ENCODE results near the gene SUMO1. TPM values are rescaled to one million over a fixed set of nuclear protein-coding genes. Genes with fewer than 3 reads are reported as not detected.
A peak's percentile ranks its signal among the peaks of the same experiment; 100 is the strongest.

The SUMO1 gene
- total RNA-seq, 1 donor from 2014 or later = 73.4 TPM

DNA sequence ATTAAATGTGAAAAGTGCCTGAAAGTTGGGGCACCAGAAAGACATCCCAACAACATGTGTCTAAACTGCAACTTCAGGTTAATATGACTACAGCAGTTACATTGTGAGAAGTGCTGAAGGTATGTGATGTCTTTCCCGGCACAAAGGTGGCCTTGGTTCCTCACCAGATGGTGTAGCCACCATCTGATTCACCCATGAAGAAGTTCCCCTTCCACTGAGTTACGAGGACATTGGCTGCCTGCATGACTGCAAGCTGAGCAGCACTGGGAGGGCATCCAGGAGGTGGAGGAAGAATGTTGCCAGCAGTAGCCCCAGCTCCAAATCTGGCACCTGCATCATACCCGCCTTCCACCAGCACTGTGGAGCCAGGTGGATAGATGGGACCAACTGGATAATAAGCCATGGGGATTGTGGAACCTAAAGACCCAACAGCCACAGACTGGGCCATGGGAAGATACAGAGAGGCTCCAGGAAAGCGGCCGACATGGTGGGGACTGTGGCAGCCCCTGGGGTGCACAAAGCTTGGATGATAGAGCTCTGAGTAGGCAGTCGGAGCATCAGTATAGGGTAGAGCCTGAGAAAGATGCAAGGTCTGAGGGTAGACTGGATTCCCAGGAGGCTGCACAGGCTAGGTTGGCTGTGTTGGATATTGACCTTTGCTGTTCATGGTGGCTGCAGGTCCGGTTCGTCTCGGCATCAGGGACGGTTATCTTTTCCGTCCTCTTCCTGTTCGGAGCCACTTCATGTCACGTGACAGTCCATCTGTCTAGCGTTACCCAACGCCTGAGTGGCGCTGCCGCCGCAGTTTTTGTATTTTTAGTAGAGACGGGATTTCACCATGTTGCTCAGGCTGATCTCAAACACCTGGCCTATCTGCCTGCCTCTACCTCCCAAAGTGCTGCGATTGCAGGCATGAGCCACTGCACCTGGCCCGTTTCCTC lies 36.9 kb downstream of the SUMO1 start:
- no peak for DNase-seq (ENCODE audit: low spot score)

DNA sequence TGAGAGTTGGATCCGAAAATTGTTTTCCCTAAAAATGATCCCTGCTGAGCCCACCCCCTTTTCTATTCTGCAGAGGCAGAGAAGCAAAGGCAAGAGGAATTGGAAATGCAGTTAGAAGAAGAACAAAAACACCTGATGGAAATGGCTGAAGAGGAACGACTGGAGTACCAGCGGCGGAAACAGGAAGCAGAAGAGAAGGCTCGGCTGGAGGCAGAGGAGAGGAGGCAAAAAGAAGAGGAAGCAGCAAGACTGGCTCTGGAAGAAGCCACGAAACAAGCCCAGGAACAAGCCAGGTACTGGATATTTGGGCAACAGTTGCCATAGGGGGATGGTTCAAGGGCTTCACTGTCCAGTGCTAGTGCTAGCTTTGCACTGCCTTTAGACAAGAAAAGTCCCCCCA lies 41.7 kb downstream of the SUMO1 start:
- no peak for DNase-seq (ENCODE audit: low spot score)

DNA sequence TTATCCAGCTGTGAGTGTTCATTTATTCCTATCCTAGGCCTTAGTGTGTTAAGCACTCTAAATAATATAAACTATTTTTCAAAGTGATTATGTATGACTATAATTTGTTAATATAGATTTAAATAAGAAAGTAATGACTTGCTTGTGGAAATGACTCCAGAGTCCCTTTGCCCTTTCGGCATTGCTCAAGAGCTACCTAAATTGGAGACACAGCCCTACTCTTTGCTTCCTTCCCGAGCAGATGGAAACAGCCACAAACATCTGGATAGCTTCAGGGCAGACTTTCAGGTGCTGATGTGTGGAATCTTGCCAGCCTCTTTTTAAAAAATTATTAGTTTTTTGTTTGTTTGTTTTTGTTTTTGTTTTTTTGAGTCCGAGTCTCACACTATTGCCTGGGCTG lies 44.0 kb downstream of the SUMO1 start:
- no peak for DNase-seq (ENCODE audit: low spot score)

DNA sequence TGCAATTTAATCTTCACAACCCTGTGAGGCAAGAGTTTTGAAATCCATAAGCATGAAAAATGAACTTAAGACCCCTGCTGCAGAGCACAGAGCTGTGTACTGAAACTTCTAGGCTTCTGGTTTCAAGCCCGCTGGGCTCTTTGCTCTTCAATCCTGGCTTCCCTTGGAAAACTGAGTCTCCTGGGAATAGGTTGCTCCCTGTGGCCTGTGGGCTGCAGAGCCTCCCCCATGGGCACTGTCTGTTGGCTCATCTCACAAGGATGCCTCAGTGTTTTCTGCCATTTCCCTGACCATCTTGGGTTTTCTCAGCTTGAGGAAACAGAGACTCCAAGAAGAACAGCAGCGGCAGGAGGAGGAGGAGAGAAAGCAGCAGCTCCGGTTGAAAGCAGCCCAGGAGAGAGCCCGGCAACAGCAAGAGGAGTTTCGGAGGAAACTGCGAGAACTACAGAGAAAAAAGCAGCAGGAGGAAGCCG lies 44.5 kb downstream of the SUMO1 start:
- no peak for DNase-seq (ENCODE audit: low spot score)

DNA sequence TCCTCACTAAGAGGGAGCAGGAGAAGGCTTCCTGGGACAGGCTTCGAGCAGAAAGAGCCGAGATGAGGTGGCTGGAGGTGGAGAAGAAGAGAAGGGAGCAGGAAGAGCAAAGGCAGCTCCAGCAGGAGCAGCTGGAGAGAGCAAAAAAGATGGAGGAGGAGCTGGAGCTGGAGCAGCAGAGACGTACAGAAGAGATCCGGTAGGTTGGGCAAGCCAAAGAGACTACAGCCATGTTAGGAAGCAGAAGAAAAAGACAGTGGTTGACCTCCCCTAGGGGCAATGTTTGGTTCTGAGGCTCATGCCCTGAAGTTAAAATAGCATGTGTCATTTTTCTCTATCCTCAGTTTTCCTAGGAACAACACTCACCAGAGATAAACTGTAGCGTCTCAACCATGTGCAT lies 45.1 kb downstream of the SUMO1 start:
- DNase-seq (ENCODE audit: low spot score) = no peak

DNA sequence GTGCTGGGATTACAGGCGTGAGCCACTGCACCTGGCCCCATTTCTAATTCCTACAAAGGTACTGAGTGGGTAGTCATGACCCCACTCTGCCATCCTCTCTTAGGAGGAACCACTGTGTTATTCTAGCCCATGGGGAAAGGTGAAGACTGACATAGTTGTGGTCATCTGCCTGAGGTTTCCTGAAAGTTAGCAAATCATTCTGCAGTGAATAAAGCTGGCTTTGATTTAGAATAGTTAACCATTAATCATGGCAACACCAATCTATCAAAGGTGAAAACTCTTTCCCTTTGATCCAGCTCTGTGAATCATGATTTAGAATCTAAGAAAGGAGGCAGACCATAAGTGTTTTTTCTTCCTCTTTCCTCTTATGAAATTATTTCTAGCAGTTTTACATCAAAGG lies 50.8 kb downstream of the SUMO1 start:
- no peak for DNase-seq (ENCODE audit: low spot score)

DNA sequence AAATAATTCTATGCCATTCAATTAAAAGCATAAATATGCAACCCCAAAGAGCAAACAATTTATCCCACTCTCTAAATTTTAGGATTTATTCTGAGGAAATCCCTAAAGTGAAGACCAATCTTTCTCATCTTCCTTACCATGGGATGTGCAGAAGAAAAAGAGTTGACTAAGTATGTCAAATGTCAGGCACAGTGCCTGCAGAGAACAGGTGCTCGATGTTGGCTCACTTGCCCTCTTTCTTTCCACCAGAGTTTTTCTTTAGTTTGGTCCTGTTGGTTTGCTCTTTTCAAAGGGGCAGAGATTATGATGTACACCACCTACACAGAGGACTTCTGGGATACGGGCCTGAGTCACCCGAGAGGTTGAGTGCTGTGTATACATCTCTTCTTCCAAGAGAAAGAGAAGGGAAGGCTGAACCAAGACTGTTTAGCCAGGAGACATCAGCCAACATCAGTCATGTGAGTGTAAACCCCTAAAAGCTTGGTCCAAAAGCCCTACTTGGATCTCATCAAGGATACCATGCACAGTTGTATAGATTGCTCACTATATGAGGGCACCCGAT lies 51.7 kb downstream of the SUMO1 start:
- DNase-seq (ENCODE audit: low spot score) = no peak

DNA sequence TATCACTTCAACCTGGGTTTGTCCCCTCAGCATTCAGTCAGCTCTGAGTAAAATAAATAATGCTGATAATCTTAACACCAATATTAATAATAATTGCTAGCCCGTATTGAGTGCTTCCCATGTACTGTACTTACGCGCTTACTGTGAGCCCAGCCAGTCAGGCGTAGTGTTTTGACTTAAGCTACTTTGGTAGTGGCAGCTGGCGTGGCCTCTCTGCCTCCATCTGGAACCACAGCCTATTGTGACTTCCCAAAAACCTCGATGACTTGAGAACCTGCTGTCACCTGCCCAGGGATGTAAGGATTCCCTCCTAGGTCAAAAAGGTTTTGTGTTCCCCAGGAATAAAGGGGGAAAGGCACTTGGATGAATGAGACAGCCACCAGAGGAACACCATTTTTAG lies 53.2 kb downstream of the SUMO1 start:
- no peak for DNase-seq (ENCODE audit: low spot score)

DNA sequence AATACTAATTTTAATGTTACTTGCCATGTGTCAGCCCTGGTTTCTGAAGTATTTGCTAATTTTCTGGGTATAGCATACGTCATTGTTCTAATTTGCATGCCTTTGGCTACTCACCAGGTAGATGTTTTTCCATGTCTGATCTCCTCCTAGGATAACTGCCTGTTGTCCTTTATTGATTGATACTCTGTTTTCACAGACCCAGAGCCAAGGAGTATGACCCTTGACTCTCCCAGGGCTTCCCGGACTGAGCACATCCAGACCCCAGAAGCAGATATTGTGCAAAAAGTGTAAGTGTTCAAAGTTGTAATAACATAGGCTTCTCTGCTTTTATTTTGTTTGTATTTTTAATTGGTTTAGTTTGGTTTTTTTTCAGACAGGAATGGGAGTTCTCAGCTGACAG lies 53.8 kb downstream of the SUMO1 start:
- DNase-seq (ENCODE audit: low spot score) = no peak

DNA sequence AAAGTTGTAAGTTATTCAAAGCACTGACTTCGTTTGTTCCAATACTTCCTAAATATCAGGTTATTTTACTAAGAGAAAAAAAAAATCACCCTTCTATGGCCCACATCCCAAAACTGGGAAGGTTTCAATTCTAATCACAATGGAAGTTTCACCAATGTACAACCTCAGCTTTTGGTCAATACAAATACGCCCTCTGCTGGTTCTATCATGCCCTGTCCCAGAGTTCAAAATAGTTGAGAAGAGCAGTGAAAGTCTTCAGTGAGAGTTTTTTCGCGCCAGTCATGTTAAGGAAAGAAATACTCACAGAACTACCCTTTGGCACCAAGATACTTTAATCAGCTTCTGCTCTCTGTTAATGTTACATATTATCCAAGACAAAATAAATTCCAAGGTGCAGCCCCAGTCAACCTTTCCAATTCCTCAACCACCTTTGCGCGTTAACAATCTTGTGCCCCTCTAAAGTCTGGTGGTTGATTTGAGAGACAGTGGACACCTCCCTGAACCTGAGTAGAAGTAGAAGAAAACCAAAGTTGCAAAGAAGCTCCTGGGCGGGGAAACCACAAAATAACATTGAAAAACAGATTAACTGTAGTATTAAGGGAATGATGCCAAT lies 59.9 kb downstream of the SUMO1 start:
- peak; percentile 79 for DNase-seq (ENCODE audit: low spot score)

DNA sequence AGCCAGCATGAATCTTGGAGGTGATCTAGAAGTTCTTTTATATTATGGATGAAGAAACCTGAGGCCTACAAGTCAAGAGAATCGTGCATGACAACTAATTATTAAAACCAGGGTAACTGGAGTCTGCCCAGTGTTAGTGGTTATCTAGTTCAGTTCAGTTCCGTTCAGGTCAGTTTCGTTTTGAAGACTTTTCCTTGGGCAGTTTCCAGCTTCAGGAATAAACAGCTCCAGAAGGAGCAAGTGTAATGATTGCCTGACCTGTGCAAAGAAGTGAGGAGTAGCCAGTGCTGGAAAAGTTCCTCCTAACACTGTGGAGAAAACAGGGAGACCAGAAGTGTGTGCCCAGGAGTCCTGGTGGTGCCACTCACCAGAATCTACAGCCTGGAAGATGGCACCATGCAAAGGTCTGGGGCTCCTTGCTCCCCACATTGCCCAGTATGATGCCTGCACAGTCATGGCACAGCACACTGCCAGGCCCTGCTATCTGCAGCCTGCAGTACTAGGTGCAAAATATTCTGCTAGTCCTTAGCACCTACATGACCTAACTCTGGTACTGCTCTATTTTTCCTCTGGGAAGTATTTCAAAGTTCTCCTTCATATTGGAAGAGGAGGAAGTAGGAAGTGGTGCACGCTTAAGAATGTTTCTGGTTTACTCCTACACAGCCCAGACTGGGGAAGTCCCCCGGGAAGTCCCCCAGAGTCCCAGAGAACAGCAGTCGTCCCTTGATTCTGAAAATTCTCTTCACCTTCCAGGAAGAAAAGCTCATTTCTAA lies 65.8 kb downstream of the SUMO1 start:
- DNase-seq (ENCODE audit: low spot score) = no peak

DNA sequence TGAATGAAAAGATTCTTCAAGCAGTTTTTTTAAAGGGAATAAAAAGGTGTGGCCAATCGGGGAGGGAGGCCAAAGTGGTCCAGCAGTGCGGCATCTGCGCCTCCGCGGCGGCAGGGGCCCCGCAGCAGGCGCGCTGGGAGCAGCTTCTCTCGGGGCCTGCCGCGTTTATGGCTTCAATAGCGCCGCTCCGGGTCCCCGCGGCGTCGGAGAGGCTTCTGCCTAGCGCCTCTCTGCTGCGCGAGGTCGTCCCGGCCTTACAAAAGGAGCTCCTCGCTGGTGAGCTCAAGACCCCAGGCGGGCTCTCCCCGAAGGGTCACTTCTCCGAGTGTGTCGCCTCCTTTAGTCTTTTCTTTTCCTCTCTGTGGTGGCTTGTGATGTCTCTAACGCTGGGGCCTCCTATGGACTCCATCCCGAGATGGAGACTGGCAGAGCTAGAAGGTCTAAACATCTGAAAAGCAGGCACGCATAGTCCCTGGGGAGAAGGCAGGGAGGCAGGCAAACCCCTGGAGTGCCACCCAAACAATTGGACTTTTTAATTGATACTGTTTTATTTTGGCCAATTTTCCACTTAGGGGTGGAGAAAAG lies 67.1 kb downstream of the SUMO1 start:
- DNase-seq (ENCODE audit: low spot score) = peak; percentile 30

DNA sequence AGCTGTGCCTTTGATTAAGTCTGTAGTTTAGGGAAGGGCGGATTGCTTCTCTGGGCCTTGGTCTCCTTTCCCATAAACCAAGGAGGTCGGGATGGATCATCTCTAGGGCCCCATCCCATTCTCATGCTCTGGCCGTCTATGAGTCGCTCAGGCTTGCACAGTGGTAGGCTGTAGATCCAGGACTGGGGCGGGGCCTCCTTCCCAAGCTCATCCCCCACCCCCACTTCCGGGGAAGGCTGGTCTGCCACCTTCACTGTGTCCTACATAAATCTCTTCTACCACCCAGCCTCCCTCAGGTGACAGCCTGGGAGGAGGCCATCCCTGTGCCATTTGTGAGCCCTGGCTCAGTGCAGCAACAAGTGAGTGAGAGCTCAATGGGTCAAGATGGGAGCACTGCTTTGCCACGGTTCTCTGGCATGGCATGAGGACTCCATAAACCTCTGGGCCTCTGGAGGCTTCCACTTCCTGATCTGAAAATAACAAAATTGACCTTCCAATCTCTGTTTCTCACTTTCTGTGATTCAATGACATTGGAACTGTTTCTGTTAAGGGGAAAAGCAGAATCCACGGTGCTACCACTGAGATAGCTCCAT lies 68.5 kb downstream of the SUMO1 start:
- DNase-seq (ENCODE audit: low spot score) = no peak

DNA sequence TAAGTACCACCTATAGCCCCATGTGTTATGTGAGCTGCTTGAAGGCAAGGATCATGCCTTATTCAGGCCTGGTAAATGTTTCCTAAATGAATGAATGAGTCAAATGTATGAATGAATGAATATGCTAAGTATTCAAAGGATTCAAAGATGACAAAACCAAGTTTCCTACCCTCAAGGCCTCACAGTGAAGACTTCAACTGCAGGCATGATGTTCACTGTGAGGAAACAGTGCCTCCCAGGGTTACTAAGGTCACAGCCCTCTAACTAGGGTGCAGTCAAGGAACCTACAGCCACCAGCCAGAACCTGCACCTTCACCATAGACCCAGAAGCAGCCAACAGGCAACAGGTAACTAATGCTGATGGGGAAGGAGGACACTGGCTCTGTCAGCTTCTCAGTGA lies 69.3 kb downstream of the SUMO1 start:
- no peak for DNase-seq (ENCODE audit: low spot score)

DNA sequence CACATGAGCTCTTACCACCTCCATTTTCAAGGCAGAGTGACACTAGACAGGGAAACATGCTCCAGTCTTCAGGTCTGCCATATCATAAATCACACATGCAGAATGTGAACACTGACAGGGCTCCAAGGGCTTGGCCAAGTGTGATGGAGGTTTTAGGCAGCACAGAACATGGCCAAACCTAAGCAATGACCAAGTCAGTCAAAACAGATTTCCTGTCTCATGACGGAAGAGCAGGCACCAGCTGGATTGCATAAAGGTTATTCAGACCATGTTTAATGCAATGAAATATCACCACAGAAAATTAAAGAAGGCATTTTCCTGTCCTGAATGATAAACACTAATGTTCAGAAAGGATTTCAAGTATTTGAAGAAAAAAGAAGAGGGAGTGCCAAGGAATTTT lies 72.5 kb downstream of the SUMO1 start:
- DNase-seq (ENCODE audit: low spot score) = no peak

DNA sequence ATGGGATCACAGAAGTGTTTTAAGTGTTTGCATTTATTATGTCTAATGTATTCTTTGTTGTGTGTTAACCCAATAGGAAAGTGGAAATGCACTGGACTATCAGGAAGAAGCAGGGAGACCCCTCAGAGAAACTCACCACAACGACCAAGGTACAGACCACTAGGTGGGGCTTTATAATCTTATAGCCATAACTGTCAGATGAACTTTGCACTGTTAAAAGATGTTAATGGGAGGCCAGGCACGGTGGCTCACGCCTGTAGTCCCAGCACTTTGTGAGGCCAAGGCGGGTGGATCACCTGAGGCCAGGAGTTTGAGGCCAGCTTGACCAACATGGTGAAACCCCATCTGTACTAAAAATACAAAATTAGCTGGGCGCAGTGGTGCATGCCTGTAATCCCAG lies 73.2 kb downstream of the SUMO1 start:
- DNase-seq (ENCODE audit: low spot score) = no peak

DNA sequence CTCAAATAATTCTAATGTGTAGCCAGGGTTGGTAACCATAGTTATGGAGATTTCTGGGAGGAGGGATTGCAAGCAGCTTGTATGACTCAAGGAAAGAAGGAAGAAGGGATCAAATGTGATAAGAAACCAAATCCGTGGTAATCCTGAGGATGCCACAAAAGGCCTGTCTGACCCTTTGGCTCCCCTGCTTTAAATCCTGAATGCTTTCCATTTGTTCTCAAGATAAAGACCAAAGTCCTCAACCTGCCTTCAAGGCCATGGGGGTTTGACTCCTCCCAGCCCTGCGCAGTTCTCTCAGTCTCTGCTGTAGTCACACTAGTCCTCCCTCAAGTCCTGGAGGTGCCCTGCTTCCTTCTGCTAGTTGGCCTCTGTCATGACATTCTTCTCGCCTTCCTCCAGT lies 74.0 kb downstream of the SUMO1 start:
- peak; percentile 96 for DNase-seq (ENCODE audit: low spot score)

DNA sequence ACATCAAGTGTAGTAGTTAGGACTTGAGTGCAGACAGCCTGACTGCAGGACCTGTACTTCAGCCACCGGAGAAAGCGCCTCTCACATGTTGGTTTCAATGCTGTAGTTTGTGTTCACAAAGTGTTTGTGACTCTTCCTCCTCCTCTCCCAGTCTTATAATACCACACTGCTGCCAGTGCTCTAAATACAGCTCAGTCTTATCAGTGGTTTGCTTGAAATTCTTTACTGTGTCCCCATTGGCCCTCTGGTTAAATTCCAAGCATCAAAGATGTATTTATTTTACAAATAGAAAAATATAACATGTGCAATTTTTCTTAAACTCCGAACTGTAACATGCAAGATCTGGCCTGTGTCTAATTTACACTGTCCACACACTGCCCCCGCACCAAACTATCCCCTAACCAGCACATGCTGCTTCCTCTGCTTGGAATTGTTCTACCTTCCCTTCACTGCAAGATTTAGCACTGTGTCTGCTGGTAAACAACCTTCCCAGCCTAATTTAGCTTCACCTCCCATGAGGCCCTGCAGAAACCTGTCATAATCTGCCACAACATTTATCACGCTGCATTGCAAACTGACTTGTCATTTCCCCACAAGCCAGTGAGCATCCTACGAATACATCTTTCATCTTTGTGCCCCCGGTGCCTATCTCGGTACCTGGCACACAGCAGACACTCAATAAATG lies 77.1 kb downstream of the SUMO1 start:
- peak; percentile 60 for DNase-seq (ENCODE audit: low spot score)

DNA sequence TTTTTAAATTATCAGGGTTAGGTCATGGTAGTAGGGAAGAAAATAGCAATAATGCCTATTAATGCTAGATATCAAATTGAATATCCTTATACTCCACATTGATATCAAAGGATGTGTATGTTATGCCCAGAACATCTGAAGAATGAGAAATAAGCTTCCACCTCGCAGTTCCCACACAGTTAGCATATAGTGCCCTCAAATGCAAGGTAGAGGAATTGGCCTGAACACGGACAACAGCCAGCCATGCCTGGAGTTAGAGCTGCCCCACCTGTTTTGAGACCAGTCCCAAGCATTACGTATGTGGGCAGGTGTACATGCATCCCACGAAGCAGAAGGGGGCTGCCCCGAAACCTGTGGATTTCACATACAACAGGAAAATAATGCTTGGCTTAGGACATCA lies 79.6 kb downstream of the SUMO1 start:
- peak; percentile 62 for DNase-seq (ENCODE audit: low spot score)

DNA sequence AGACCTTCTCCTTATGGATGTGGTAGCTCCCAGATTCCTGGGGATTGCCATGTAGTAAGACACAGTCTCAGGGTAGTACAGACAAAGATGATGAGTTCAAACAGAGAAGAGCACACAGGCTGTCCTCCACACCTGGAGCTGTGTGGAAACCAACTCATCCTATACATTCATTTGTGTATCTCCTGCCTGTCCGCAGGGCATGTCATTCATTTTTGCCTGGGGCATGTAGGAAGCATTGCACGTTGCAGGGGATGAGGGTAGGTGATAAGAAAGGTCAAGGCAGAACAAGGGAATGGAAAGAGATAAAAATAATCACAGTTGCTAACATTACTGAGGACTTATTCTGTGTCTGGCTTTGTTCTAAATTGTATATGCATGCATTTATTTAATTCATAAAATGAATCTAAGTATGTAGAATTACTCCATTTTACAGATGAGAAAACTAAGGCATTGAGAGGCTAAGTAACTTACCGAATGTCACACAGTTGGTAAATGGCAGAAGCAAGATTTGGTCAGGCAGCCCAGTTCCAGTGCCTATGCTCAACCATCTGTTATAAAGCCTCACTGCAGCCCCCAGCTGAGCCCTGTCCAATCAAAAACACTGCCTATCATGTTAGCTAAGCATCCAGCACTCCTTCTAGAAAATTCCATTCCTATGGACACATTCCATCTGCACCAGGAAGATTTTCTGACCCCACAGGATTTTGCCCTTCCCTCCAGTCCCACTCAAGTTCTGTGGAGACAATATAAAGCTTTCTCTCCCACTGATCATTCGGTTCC lies 81.0 kb downstream of the SUMO1 start:
- DNase-seq (ENCODE audit: low spot score) = no peak

Measured in umbilical cord (tissue), 2 donors.